ENCODE data around the gene FARP1.
A peak's percentile ranks its signal among the peaks of the same experiment; 100 is the strongest.

- TF ChIP-seq, protein P1, sequence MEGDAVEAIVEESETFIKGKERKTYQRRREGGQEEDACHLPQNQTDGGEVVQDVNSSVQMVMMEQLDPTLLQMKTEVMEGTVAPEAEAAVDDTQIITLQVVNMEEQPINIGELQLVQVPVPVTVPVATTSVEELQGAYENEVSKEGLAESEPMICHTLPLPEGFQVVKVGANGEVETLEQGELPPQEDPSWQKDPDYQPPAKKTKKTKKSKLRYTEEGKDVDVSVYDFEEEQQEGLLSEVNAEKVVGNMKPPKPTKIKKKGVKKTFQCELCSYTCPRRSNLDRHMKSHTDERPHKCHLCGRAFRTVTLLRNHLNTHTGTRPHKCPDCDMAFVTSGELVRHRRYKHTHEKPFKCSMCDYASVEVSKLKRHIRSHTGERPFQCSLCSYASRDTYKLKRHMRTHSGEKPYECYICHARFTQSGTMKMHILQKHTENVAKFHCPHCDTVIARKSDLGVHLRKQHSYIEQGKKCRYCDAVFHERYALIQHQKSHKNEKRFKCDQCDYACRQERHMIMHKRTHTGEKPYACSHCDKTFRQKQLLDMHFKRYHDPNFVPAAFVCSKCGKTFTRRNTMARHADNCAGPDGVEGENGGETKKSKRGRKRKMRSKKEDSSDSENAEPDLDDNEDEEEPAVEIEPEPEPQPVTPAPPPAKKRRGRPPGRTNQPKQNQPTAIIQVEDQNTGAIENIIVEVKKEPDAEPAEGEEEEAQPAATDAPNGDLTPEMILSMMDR (IDR thresholded peaks at IDR 0.05) = peak; percentile 50
- TF ChIP-seq POLR2A (IDR thresholded peaks at IDR 0.05; ENCODE audit: low read length) (no peak), NFE2L2 (conservative IDR thresholded peaks at IDR 0.05; ENCODE audit: low read length) (no peak), JUNB (IDR thresholded peaks at IDR 0.05) (no peak), JUN (IDR thresholded peaks at IDR 0.05) (peak in 1 of 2 experiments; percentile 43; a peak in 1 of 5 replicates), EP300 (IDR thresholded peaks at IDR 0.05) (no peak), SMC3 (IDR thresholded peaks at IDR 0.05) (peak; percentile 38; the same call in 2 of the 3 replicates), RAD21 (conservative IDR thresholded peaks at IDR 0.05 in 1 of 2, IDR thresholded peaks at IDR 0.05 in 1 of 2) (peak; percentile 12 to 64; a peak in 3 of 5 replicates), ELK1 (IDR thresholded peaks at IDR 0.05; ENCODE audit: low read depth, low read length) (no peak), ESRRA (IDR thresholded peaks at IDR 0.05; ENCODE audit: borderline replicate concordance, low read length) (no peak)
- TF ChIP-seq, protein P2, sequence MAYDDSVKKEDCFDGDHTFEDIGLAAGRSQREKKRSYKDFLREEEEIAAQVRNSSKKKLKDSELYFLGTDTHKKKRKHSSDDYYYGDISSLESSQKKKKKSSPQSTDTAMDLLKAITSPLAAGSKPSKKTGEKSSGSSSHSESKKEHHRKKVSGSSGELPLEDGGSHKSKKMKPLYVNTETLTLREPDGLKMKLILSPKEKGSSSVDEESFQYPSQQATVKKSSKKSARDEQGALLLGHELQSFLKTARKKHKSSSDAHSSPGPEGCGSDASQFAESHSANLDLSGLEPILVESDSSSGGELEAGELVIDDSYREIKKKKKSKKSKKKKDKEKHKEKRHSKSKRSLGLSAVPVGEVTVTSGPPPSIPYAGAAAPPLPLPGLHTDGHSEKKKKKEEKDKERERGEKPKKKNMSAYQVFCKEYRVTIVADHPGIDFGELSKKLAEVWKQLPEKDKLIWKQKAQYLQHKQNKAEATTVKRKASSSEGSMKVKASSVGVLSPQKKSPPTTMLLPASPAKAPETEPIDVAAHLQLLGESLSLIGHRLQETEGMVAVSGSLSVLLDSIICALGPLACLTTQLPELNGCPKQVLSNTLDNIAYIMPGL (CRISPR knock-in tag; IDR thresholded peaks at IDR 0.05; ENCODE audit: borderline replicate concordance) = no peak
- TF ChIP-seq, protein P3, sequence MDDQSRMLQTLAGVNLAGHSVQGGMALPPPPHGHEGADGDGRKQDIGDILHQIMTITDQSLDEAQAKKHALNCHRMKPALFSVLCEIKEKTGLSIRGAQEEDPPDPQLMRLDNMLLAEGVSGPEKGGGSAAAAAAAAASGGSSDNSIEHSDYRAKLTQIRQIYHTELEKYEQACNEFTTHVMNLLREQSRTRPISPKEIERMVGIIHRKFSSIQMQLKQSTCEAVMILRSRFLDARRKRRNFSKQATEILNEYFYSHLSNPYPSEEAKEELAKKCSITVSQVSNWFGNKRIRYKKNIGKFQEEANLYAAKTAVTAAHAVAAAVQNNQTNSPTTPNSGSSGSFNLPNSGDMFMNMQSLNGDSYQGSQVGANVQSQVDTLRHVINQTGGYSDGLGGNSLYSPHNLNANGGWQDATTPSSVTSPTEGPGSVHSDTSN (IDR thresholded peaks at IDR 0.05) = no peak
- TF ChIP-seq, protein P4, sequence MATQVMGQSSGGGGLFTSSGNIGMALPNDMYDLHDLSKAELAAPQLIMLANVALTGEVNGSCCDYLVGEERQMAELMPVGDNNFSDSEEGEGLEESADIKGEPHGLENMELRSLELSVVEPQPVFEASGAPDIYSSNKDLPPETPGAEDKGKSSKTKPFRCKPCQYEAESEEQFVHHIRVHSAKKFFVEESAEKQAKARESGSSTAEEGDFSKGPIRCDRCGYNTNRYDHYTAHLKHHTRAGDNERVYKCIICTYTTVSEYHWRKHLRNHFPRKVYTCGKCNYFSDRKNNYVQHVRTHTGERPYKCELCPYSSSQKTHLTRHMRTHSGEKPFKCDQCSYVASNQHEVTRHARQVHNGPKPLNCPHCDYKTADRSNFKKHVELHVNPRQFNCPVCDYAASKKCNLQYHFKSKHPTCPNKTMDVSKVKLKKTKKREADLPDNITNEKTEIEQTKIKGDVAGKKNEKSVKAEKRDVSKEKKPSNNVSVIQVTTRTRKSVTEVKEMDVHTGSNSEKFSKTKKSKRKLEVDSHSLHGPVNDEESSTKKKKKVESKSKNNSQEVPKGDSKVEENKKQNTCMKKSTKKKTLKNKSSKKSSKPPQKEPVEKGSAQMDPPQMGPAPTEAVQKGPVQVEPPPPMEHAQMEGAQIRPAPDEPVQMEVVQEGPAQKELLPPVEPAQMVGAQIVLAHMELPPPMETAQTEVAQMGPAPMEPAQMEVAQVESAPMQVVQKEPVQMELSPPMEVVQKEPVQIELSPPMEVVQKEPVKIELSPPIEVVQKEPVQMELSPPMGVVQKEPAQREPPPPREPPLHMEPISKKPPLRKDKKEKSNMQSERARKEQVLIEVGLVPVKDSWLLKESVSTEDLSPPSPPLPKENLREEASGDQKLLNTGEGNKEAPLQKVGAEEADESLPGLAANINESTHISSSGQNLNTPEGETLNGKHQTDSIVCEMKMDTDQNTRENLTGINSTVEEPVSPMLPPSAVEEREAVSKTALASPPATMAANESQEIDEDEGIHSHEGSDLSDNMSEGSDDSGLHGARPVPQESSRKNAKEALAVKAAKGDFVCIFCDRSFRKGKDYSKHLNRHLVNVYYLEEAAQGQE (IDR thresholded peaks at IDR 0.05) = no peak
Observed at GRCh38 chr13:98142380-98143156, at the start of gene FARP1.

Data from A549 (cell line).